Fibroblast of lung (primary cell): Measurements from ENCODE around the gene PAH.

Experiments used
- EZH2 ChIP-seq: IDR thresholded peaks from 2 replicates; pipeline ENCODE4 v1.5.1; 2012; ENCODE audit warnings: low read length, control low read depth, mild to moderate bottlenecking; ENCODE audit errors: missing control alignments
- TF ChIP-seq, protein P1 (sequence below), 2 donors: IDR thresholded peaks in 1 of 2; conservative IDR thresholded peaks in 1 of 2; 1 replicate in 1 of 2; 2 replicates in 1 of 2; pipeline ENCODE4 v1.5.1; 2011 to 2012; ENCODE audit warnings: low read length in 2 of 2, control low read depth in 1 of 2, inconsistent platforms in 1 of 2, low read depth in 1 of 2, mild to moderate bottlenecking in 1 of 2

DNA sequence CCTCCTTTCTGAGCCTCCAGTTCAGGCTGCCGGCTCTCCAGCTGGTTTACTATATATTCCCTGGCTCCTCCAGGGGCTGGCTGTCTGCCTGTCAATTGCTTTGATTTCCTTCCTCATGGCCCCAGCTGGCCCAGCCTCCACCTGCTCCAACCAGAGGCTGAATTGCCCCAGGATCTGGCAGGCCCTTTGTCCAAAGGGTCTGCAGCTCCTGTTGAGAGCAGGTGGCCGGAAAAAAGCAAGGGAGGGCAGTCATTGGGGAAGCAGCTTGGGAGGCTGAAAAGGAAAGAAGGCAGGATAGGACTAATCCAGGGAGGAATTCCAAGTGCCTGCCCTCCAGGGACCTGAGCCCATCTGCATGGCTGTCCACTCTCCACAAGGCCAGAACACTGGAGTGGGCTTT is 25.3 kb downstream of the PAH start:
- TF ChIP-seq EZH2 = no peak
- TF ChIP-seq, protein P1, sequence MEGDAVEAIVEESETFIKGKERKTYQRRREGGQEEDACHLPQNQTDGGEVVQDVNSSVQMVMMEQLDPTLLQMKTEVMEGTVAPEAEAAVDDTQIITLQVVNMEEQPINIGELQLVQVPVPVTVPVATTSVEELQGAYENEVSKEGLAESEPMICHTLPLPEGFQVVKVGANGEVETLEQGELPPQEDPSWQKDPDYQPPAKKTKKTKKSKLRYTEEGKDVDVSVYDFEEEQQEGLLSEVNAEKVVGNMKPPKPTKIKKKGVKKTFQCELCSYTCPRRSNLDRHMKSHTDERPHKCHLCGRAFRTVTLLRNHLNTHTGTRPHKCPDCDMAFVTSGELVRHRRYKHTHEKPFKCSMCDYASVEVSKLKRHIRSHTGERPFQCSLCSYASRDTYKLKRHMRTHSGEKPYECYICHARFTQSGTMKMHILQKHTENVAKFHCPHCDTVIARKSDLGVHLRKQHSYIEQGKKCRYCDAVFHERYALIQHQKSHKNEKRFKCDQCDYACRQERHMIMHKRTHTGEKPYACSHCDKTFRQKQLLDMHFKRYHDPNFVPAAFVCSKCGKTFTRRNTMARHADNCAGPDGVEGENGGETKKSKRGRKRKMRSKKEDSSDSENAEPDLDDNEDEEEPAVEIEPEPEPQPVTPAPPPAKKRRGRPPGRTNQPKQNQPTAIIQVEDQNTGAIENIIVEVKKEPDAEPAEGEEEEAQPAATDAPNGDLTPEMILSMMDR (conservative IDR thresholded peaks at IDR 0.05 in 1 of 2, IDR thresholded peaks at IDR 0.05 in 1 of 2; ENCODE audit: low read depth in 1 of 2, low read length in 2 of 2) = no peak
